A204.1 (cell line): ENCODE measurements around the gene BMERB1.
"Not testable (repeated sequence)": the region's sequence is repeated elsewhere in the genome, so short reads cannot be mapped to it uniquely, and the experiment has no call there.

Experiments
- FAIRE-seq: peaks from 2 replicates; lab custom pipeline; 2012; peaks lifted over from hg19 to GRCh38; lab: Jason Lieb, UNC

Gene BMERB1

GRCh38 chr16:15464401-15465186 lies 30.2 kb downstream of the BMERB1 start:
- FAIRE-seq, result no peak

GRCh38 chr16:15466131-15466530 lies 31.7 kb downstream of the BMERB1 start:
- FAIRE-seq, result no peak

- FAIRE-seq, result no peak
Observed at GRCh38 chr16:15466886-15467781, 32.7 kb downstream of the BMERB1 start.

DNA sequence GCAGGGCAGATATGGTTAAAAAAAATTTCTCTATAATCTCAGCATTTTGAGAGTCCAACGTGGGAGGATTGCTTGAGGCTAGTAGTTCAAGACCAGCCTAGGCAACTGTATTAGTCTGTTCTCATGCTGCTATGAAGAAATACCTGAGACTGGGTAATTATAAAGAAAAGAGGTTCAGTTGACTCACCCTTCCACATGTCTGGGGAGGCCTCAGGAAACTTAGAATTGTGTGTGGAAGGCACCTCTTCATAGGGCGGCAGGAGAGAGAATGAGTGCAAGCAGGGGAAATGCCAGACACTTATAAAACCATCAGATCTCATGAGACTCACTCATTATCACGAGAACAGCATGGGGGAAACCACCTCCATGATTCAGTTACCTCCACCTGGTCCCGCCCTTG lies 42.6 kb downstream of the BMERB1 start:
- not testable (repeated sequence) for FAIRE-seq

- FAIRE-seq, result no peak
Observed at GRCh38 chr16:15477802-15478201, 43.4 kb downstream of the BMERB1 start.

DNA sequence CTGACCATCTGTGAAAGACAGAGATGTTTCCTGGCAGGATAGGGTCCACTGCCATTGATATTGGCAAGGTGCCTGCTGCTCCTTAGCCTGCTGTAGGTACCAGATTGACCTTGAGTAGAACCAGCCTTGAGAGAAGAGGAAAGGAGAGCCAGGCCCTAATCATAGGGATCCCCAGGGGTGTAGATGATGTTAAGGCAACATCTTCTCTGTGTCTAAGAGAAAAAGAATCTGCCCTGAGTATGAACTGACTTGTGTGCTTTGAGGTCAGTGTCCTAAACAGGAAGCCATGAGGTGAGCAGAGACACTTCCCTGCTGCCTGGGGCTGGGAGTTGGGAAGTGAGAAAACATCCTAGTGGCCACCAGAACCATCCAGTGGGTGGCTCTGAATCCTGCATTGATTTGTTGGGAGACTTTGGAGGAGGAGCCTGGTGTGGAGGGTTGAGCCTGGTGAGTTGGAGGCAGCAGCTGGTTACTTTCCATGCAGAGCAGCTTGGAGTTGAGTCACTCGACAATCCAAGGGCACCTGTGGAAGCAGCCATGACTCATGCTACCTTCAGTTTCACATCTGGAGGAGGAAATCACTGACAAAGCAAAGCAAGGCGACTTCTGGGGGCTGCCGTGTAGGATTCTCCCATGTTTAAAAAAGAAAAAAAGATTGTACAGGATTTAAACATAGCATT lies 47.8 kb downstream of the BMERB1 start:
- FAIRE-seq, result no peak

DNA sequence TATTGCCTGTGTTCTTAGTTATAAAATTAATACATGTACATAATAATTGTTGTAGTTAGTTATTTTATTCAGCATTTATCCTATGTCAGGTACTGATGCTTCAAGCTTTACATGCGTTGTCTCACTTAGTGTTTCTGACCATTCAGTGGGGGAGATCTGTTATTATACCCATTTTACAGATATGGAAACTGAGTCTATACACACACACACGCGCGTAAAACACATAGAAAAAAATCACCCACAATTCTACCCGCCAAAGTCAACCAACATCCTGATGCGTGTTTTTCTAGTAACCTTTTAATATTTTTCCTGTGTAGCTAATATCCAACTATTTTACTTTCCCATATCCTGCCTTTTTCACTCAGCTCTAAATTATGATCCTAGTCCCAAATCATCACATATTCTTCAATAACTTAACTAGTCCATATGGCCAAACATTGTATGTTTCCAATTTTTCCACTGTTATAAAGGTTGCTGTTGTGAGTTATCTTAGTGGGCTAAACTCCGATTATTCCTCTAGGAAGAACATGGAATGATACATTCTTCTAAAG lies 48.4 kb downstream of the BMERB1 start:
- FAIRE-seq, result no peak

GRCh38 chr16:15483857-15484256 lies 49.5 kb downstream of the BMERB1 start:
- FAIRE-seq, result no peak

DNA sequence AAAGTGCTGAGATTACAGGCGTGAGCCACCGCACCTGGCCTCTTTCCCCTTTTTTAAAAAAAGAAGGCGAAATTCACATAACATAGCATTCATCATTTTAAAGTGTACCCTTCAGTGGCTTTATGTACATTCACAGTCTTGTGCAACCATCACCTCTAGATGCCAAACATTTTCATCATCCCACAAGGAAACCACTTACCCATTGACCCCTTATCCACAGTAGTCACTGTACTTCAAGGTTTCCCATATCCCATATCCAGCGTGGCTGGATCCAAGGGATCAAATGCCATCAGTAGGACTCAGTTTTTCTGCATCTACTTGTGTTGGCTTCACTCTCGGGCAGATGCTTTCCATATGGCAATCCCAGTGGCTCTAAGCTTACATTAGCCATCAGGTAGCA lies 50.3 kb downstream of the BMERB1 start:
- FAIRE-seq, result no peak

GRCh38 chr16:15485175-15485574 lies 50.8 kb downstream of the BMERB1 start:
- no peak for FAIRE-seq

- FAIRE-seq, result no peak
Observed at GRCh38 chr16:15486661-15487060, 52.3 kb downstream of the BMERB1 start.

GRCh38 chr16:15487336-15488284 lies 53.2 kb downstream of the BMERB1 start:
- no peak for FAIRE-seq

- no peak for FAIRE-seq
Observed at GRCh38 chr16:15489016-15489415, 54.6 kb downstream of the BMERB1 start.

GRCh38 chr16:15490123-15490711 lies 55.8 kb downstream of the BMERB1 start:
- FAIRE-seq, result no peak

GRCh38 chr16:15491411-15491810 lies 57.0 kb downstream of the BMERB1 start:
- no peak for FAIRE-seq

- FAIRE-seq, result no peak
Observed at GRCh38 chr16:15492091-15492740, 57.8 kb downstream of the BMERB1 start.

GRCh38 chr16:15493466-15494180 lies 59.2 kb downstream of the BMERB1 start:
- no peak for FAIRE-seq

DNA sequence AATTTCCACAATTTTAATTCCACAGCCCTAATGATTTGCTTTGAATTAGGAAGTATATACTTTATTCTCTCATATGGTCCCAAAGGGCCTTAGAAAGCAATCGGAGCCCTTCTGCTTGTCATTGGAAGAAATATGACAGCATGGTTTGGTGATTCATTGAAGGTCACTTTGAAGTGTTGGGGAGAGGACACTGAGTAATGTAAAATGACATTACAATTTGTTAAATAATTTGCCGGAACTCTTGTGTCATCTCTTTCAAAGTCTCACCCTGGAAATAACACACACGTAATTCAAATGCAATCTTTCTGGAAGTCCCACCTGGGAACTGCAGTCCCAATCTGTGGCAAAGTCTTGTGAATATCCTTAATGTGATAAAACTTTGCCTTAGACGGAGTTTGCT lies 59.8 kb downstream of the BMERB1 start:
- FAIRE-seq, result no peak

DNA sequence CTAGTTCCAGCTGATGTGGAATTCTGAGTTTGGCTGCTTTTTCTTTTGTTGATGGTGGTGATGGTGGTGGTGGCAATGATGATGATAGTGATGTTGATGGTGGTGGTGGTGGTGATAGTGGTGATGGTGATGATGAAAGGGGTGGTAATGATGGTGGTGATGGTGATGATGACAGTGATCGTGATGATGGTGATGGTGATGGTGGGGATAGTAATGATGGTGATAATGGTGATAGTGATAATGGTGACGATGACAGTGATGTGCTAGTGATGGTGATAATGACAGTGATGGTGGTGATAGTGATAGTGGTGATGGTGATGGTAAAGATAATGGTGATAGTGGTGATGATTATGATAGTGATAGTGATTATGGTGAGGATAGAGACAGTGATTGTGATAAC lies 61.5 kb downstream of the BMERB1 start:
- FAIRE-seq, result no peak
